MM.1S (cell line): ENCODE measurements around the gene NOTUM.
A peak's percentile ranks its signal among the peaks of the same experiment; 100 is the strongest.

Source experiments
- DNase-seq: peaks from one replicate; pipeline ENCODE4 v3.0.0-alpha.2; 2015
- H2AFZ ChIP-seq: fragments of 300-600 bp; sonication (generic); 2 replicates; pipeline ENCODE4 v1.6.0; 2016; ENCODE audit warnings: antibody characterized with exemption, low read length
- H3F3A ChIP-seq: fragments of 300-600 bp; sonication (generic); 2 replicates; pipeline ENCODE4 v1.6.1; 2016; ENCODE audit warnings: mild to moderate bottlenecking, antibody characterized with exemption, low read length, moderate library complexity, mixed read lengths; ENCODE audit not compliant: insufficient read depth
- H3K27ac ChIP-seq: fragments of 300-600 bp; sonication (generic); 2 replicates; pipeline ENCODE4 v1.5.1; 2016; ENCODE audit warnings: mild to moderate bottlenecking, low read length
- H3K27me3 ChIP-seq: fragments of 300-600 bp; sonication (generic); replicated peaks from 2 replicates; pipeline ENCODE4 v1.6.0; 2016; ENCODE audit warnings: low read length; ENCODE audit not compliant: insufficient read depth
- H3K36me3 ChIP-seq: fragments of 300-600 bp; sonication (generic); replicated peaks from 2 replicates; pipeline ENCODE4 v1.6.1; 2016; ENCODE audit warnings: mild to moderate bottlenecking, low read length, mixed read lengths; ENCODE audit not compliant: insufficient read depth
- H3K4me1 ChIP-seq: fragments of 300-600 bp; sonication (generic); 2 replicates; pipeline ENCODE4 v1.6.1; 2016; ENCODE audit warnings: low read length, mixed read lengths
- H3K4me2 ChIP-seq: fragments of 300-600 bp; sonication (generic); 2 replicates; pipeline ENCODE4 v1.6.0; 2016; ENCODE audit warnings: low read depth, low read length
- H3K4me3 ChIP-seq: fragments of 300-600 bp; sonication (generic); 2 replicates; pipeline ENCODE4 v1.5.1; 2016; ENCODE audit warnings: low read length, mixed read lengths
- H3K79me2 ChIP-seq: fragments of 300-600 bp; sonication (generic); 2 replicates; pipeline ENCODE4 v1.6.1; 2016; ENCODE audit warnings: mixed run types, low read length, mixed read lengths
- H3K9ac ChIP-seq: fragments of 300-600 bp; sonication (generic); 2 replicates; pipeline ENCODE4 v1.6.1; 2016; ENCODE audit warnings: low read length, mixed read lengths
- H3K9me2 ChIP-seq: fragments of 300-600 bp; sonication (generic); replicated peaks from 2 replicates; pipeline ENCODE4 v1.6.1; 2016; ENCODE audit warnings: mild to moderate bottlenecking, low read length, mixed read lengths; ENCODE audit not compliant: insufficient read depth
- H3K9me3 ChIP-seq: fragments of 300-600 bp; sonication (generic); replicated peaks from 2 replicates; pipeline ENCODE4 v1.6.1; 2016; ENCODE audit warnings: mild to moderate bottlenecking, low read length, mixed read lengths; ENCODE audit not compliant: insufficient read depth
- H4K20me1 ChIP-seq: fragments of 300-600 bp; sonication (generic); 2 replicates; pipeline ENCODE4 v1.6.1; 2016; ENCODE audit warnings: mild to moderate bottlenecking, low read length, moderate library complexity, mixed read lengths; ENCODE audit not compliant: insufficient read depth
- EZH2 ChIP-seq: fragments of 300-600 bp; sonication (generic); optimal IDR thresholded peaks from 2 replicates; pipeline ENCODE3; 2017; ENCODE audit warnings: low read depth, mild to moderate bottlenecking, antibody characterized with exemption, low read length, mixed read lengths
- EZH2phosphoT487 ChIP-seq: fragments of 300-600 bp; sonication (generic); IDR thresholded peaks from 2 replicates; pipeline ENCODE4 v1.6.1; 2018; ENCODE audit warnings: antibody characterized with exemption, low read length
- TF ChIP-seq, protein P1 (sequence below): fragments of 300-600 bp; sonication (generic); IDR thresholded peaks from 2 replicates; pipeline ENCODE4 v1.5.1; 2016; ENCODE audit warnings: antibody characterized with exemption, low read length, mixed read lengths

NOTUM gene

GRCh38 chr17:81973432-81973831 lies 12.4 kb upstream of the NOTUM start:
- Histone ChIP-seq H3K27ac (no peak overlapping the region), H4K20me1 (no peaks in the 10 kb centered on the region), H3K9me3 (no peaks in the 10 kb centered on the region), H3K4me3 (no peak overlapping the region), H3K36me3 (no peaks in the 10 kb centered on the region), H3K4me1 (peaks cover 5% of the 10 kb centered on the region), H3F3A (no peaks in the 10 kb centered on the region), H3K27me3 (peaks cover 12% of the 10 kb centered on the region), H3K4me2 (no peak overlapping the region), H3K9ac (no peak overlapping the region), H2AFZ (no peak overlapping the region), H3K9me2 (no peaks in the 10 kb centered on the region), H3K79me2 (no peaks in the 10 kb centered on the region; the same call in 1 of the 2 replicates)
- TF ChIP-seq, protein P1, sequence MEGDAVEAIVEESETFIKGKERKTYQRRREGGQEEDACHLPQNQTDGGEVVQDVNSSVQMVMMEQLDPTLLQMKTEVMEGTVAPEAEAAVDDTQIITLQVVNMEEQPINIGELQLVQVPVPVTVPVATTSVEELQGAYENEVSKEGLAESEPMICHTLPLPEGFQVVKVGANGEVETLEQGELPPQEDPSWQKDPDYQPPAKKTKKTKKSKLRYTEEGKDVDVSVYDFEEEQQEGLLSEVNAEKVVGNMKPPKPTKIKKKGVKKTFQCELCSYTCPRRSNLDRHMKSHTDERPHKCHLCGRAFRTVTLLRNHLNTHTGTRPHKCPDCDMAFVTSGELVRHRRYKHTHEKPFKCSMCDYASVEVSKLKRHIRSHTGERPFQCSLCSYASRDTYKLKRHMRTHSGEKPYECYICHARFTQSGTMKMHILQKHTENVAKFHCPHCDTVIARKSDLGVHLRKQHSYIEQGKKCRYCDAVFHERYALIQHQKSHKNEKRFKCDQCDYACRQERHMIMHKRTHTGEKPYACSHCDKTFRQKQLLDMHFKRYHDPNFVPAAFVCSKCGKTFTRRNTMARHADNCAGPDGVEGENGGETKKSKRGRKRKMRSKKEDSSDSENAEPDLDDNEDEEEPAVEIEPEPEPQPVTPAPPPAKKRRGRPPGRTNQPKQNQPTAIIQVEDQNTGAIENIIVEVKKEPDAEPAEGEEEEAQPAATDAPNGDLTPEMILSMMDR, result no peak
- TF ChIP-seq EZH2 (no peak), EZH2phosphoT487 (no peak)
- DNase-seq, result no peak

GRCh38 chr17:81968850-81969812 lies 8.1 kb upstream of the NOTUM start:
- no peaks in the 10 kb centered on the region for H3F3A ChIP-seq
- no peaks in the 10 kb centered on the region for H3K79me2 ChIP-seq
- H3K4me2 ChIP-seq, result no peak overlapping the region
- TF ChIP-seq EZH2 (no peak), EZH2phosphoT487 (no peak)
- TF ChIP-seq, protein P1, result no peak
- no peaks in the 10 kb centered on the region for H4K20me1 ChIP-seq
- no peak overlapping the region for H3K4me3 ChIP-seq
- no peak overlapping the region for H3K9ac ChIP-seq
- no peaks in the 10 kb centered on the region for H3K9me3 ChIP-seq
- no peak overlapping the region for H2AFZ ChIP-seq
- no peaks in the 10 kb centered on the region for H3K36me3 ChIP-seq
- H3K27me3 ChIP-seq, result peaks cover 30% of the 10 kb centered on the region
- H3K27ac ChIP-seq, result no peak overlapping the region
- no peak for DNase-seq
- H3K9me2 ChIP-seq, result no peaks in the 10 kb centered on the region
- H3K4me1 ChIP-seq, result no peaks in the 10 kb centered on the region

DNA sequence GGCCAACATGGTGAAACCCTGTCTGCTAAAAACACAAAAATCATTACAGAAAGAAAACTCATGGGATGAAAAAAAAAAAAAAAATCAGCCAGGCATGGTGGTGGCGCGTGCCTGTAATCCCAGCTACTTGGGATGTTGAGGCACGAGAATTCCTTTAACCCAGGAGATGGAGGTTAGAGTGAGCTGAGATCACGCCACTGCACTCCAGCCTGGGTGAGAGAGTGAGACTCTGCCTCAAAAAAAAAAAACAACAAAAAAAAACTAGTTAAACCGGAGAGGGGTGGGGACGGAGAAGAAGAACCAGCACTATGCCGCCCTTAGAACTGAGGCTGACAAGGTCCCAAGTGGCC lies 7.4 kb upstream of the NOTUM start:
- Histone ChIP-seq H2AFZ (no peak overlapping the region), H3K79me2 (no peaks in the 10 kb centered on the region), H3F3A (no peaks in the 10 kb centered on the region), H3K9ac (no peak overlapping the region), H3K9me3 (no peaks in the 10 kb centered on the region), H4K20me1 (no peaks in the 10 kb centered on the region), H3K9me2 (no peaks in the 10 kb centered on the region), H3K4me2 (peak overlapping the region; percentile 60; the same call in 1 of the 2 replicates), H3K27me3 (peaks cover 38% of the 10 kb centered on the region), H3K27ac (no peak overlapping the region), H3K4me1 (no peaks in the 10 kb centered on the region), H3K36me3 (no peaks in the 10 kb centered on the region), H3K4me3 (no peak overlapping the region)
- TF ChIP-seq EZH2phosphoT487 (no peak), EZH2 (no peak)
- TF ChIP-seq, protein P1, result no peak
- no peak for DNase-seq
